NT2/D1 (cell line): ENCODE results near the gene TUSC2.

Experiments used
- SUZ12 ChIP-seq: IDR thresholded peaks from 2 replicates; pipeline ENCODE4 v1.6.1; 2011; ENCODE audit not compliant: insufficient read length, insufficient read depth; ENCODE audit errors: extremely low read depth
- ZNF274 ChIP-seq: IDR thresholded peaks from 2 replicates; pipeline ENCODE4 v1.6.1; 2011; ENCODE audit warnings: mild to moderate bottlenecking, low read depth, low read length

- TF ChIP-seq ZNF274 (no peak), SUZ12 (no peak)
Measured at GRCh38 chr3:50365842-50366220, 37.8 kb upstream of the TUSC2 start.
